Measurements from ENCODE around the gene FAM81A.

FAM81A gene

GRCh38 chr15:59541750-59542149, 103.8 kb downstream of the FAM81A start:
- no peak for DNase-seq (ENCODE audit: low read depth, low spot score)

GRCh38 chr15:59543721-59544547, 105.9 kb downstream of the FAM81A start:
- no peak for DNase-seq (ENCODE audit: low read depth, low spot score)

GRCh38 chr15:59545573-59545972, 107.6 kb downstream of the FAM81A start:
- no peak for DNase-seq (ENCODE audit: low read depth, low spot score)

GRCh38 chr15:59548501-59549226, 110.7 kb downstream of the FAM81A start:
- DNase-seq (ENCODE audit: low read depth, low spot score): no peak

- no peak for DNase-seq (ENCODE audit: low read depth, low spot score)
These were observed 111.6 kb downstream of the FAM81A start for GRCh38 chr15:59549301-59550185.

GRCh38 chr15:59550530-59550929, 112.5 kb downstream of the FAM81A start:
- no peak for DNase-seq (ENCODE audit: low read depth, low spot score)

GRCh38 chr15:59550956-59551355, 113.0 kb downstream of the FAM81A start:
- DNase-seq (ENCODE audit: low read depth, low spot score): no peak

- no peak for DNase-seq (ENCODE audit: low read depth, low spot score)
These were observed 116.1 kb downstream of the FAM81A start for GRCh38 chr15:59553879-59554735.

GRCh38 chr15:59555696-59556095, 117.7 kb downstream of the FAM81A start:
- DNase-seq (ENCODE audit: low read depth, low spot score): no peak

GRCh38 chr15:59556380-59556779, 118.4 kb downstream of the FAM81A start:
- DNase-seq (ENCODE audit: low read depth, low spot score): no peak

GRCh38 chr15:59557581-59557980, 119.6 kb downstream of the FAM81A start:
- DNase-seq (ENCODE audit: low read depth, low spot score): no peak

GRCh38 chr15:59558851-59559250, 120.9 kb downstream of the FAM81A start:
- DNase-seq (ENCODE audit: low read depth, low spot score): no peak

- no peak for DNase-seq (ENCODE audit: low read depth, low spot score)
These were observed 123.6 kb downstream of the FAM81A start for GRCh38 chr15:59561547-59561946.

- no peak for DNase-seq (ENCODE audit: low read depth, low spot score)
These were observed 124.6 kb downstream of the FAM81A start for GRCh38 chr15:59562448-59563186.

GRCh38 chr15:59565299-59565698, 127.3 kb downstream of the FAM81A start:
- DNase-seq (ENCODE audit: low read depth, low spot score): no peak

GRCh38 chr15:59567324-59567723, 129.3 kb downstream of the FAM81A start:
- no peak for DNase-seq (ENCODE audit: low read depth, low spot score)

GRCh38 chr15:59569477-59569876, 131.5 kb downstream of the FAM81A start:
- no peak for DNase-seq (ENCODE audit: low read depth, low spot score)

- DNase-seq (ENCODE audit: low read depth, low spot score): no peak
These were observed 132.3 kb downstream of the FAM81A start for GRCh38 chr15:59570315-59570714.

GRCh38 chr15:59571606-59572005, 133.6 kb downstream of the FAM81A start:
- DNase-seq (ENCODE audit: low read depth, low spot score): no peak
